WERI-Rb-1 (cell line): Measurements from ENCODE around the gene LMNA.

Experiments used
- DNase-seq: peaks from one replicate; pipeline ENCODE4 v3.0.0-alpha.2; 2020
- H3K27ac ChIP-seq: fragments of 250-450 bp; sonication (Bioruptor Pico); 2 replicates; pipeline ENCODE4 v1.5.1; 2020; ENCODE audit warnings: mild to moderate bottlenecking, moderate library complexity
- H3K27me3 ChIP-seq: fragments of 250-450 bp; sonication (Bioruptor Pico); 2 replicates; pipeline ENCODE4 v1.5.1; 2021; ENCODE audit warnings: mild to moderate bottlenecking, low read depth, moderate library complexity; ENCODE audit not compliant: insufficient read depth, severe bottlenecking
- H3K36me3 ChIP-seq: fragments of 250-450 bp; sonication (Bioruptor Pico); 2 replicates; pipeline ENCODE4 v1.5.1; 2020; ENCODE audit warnings: mild to moderate bottlenecking, moderate library complexity
- H3K4me3 ChIP-seq: 2 replicates; pipeline ENCODE4 v1.5.1; 2011; ENCODE audit warnings: low read depth, mild to moderate bottlenecking, control low read depth, low read length
- H3K9me3 ChIP-seq: fragments of 250-450 bp; sonication (Bioruptor Pico); 2 replicates; pipeline ENCODE4 v1.5.1; 2021; ENCODE audit warnings: mild to moderate bottlenecking, moderate library complexity; ENCODE audit not compliant: severe bottlenecking
- TF ChIP-seq, protein P1 (sequence below): IDR thresholded peaks from 2 replicates; pipeline ENCODE4 v1.5.1; 2011; ENCODE audit warnings: low read depth, mild to moderate bottlenecking, control low read depth, inconsistent platforms, low read length

Gene LMNA

DNA sequence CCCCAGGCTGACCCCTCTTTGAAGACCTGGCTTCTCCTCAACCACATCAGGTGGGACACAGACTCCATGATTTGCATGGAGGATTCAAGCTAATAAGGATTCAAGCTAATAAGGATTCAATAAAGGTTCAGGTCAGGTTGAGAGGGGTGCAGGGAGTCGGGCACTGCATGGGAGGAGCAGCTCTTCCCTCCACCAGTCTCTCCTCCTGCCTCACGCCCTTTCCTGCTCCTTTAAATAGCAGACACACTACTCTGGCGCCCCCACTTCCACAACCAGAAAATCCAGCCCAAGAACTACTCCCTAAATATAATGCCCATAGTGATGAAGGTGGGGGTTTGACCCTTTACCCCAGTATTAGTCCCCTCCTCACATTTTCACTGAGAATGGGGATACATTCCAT is 39.3 kb upstream of the LMNA start:
- peak; percentile 77 for DNase-seq
- Histone ChIP-seq H3K36me3 (peaks cover 67% of the 10 kb centered on the region), H3K27ac (peak overlapping the region; percentile 70), H3K4me3 (no peak overlapping the region), H3K27me3 (no peaks in the 10 kb centered on the region), H3K9me3 (no peaks in the 10 kb centered on the region)
- TF ChIP-seq, protein P1, sequence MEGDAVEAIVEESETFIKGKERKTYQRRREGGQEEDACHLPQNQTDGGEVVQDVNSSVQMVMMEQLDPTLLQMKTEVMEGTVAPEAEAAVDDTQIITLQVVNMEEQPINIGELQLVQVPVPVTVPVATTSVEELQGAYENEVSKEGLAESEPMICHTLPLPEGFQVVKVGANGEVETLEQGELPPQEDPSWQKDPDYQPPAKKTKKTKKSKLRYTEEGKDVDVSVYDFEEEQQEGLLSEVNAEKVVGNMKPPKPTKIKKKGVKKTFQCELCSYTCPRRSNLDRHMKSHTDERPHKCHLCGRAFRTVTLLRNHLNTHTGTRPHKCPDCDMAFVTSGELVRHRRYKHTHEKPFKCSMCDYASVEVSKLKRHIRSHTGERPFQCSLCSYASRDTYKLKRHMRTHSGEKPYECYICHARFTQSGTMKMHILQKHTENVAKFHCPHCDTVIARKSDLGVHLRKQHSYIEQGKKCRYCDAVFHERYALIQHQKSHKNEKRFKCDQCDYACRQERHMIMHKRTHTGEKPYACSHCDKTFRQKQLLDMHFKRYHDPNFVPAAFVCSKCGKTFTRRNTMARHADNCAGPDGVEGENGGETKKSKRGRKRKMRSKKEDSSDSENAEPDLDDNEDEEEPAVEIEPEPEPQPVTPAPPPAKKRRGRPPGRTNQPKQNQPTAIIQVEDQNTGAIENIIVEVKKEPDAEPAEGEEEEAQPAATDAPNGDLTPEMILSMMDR: peak; percentile 24; the same call in 1 of the 2 replicates

DNA sequence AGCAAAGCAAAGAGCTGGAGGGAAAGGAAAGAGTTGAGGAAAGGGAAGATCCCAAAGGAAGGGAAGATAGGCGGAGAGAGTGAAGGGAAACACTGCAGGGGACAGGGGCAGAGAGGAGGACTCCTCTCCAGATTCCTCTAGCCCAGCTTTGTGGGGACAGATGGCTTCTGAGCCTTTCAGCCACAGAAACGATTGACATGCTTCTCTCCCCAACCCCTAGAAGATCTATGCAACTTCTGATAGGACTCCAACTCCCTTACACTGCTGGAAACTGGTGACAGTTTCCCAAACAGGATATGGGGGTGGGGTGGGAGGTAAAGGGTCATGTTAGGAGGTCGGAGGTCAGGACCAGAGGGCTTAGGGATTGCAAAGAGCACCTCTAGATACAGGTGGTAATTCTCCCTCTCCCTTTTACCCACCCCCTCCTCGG is 38.7 kb upstream of the LMNA start:
- Histone ChIP-seq H3K36me3 (peaks cover 67% of the 10 kb centered on the region), H3K9me3 (no peaks in the 10 kb centered on the region), H3K4me3 (no peak overlapping the region), H3K27ac (peak overlapping the region; percentile 70), H3K27me3 (no peaks in the 10 kb centered on the region)
- peak; percentile 54 for DNase-seq
- TF ChIP-seq, protein P1: no peak

DNA sequence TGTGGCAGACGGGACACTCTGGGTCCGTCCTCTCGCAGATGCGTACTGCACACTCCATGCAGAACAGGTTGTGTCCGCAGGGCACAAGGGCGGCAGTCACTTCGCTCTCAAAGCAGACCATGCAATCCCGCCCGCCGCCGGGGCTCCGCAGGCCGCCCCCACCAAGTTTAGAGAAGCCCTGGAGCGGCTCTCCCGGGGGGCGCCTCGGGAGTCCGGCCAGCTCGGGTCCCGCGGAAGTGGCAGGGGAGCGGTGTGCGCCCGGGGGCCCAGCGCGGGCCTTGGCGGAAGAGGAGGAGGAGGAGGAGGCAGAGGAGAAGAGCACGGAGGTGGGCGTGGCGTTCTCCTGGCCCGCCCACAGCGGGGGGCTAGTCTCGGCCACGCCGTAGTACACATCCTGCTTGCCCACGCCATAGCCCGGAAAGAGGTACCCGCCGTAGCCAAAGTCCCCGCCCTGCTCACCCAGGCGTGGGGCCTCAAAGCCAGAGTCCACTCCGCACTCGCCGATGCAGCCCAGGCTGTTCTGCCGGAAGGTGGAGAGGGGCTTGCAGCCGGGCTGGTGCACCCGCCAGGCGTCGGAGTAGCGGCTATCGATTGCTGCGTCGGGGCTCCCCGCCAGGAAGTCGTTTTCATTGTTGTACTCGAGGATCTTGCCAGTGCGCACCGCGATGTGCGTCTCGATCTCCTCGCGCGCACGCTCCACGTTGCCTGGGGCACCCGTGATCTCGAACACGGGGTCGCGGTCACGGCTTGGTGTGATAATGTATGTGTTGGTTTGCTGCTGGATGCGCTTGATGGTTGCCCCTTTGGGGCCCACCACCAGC is 37.7 kb upstream of the LMNA start:
- Histone ChIP-seq H3K27ac (peak overlapping the region; percentile 70), H3K9me3 (no peaks in the 10 kb centered on the region), H3K4me3 (no peak overlapping the region), H3K27me3 (no peaks in the 10 kb centered on the region), H3K36me3 (peaks cover 67% of the 10 kb centered on the region)
- TF ChIP-seq, protein P1: no peak
- no peak for DNase-seq

DNA sequence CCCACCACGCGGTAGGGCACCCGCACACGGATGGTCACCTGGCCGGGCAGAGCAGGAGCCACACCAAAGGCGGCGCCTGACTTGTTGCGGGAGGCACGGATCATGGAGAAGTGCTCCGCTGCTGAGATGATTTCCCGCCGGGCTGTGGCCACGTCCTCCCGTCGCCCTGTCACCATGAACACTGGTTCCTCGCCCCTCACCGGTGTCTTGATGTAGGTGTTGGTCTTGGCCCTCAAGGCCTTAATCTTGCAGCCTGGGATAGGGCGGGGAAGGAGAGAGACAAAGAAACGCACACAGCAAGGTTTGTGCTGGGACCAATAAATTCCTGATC is 37.1 kb upstream of the LMNA start:
- H3K27ac ChIP-seq: peak overlapping the region; percentile 70
- peaks cover 67% of the 10 kb centered on the region for H3K36me3 ChIP-seq
- no peak for DNase-seq
- H3K9me3 ChIP-seq: no peaks in the 10 kb centered on the region
- H3K27me3 ChIP-seq: no peaks in the 10 kb centered on the region
- H3K4me3 ChIP-seq: no peak overlapping the region
- TF ChIP-seq, protein P1: no peak

DNA sequence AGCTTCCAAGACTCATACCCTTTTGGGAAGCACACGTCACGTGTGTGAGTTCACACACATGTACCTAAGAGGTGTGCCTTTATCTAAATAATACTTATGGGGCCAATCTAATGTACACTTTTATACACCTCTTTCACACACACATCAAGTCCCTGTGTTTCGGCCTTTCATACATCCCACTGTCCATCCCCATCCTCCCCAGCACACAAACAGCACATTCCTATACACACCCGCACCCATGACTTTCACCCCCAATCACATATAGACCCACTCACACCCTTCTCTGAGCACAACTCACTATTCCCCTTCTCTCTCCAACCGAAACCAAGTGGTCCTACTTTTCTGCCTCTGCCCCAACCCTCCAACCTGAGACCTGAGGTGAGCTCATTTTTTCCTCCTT is 35.8 kb upstream of the LMNA start:
- Histone ChIP-seq H3K9me3 (no peaks in the 10 kb centered on the region), H3K4me3 (no peak overlapping the region), H3K27me3 (no peaks in the 10 kb centered on the region), H3K36me3 (peaks cover 58% of the 10 kb centered on the region), H3K27ac (no peak overlapping the region; the same call in 1 of the 2 replicates)
- DNase-seq: no peak
- TF ChIP-seq, protein P1: no peak

DNA sequence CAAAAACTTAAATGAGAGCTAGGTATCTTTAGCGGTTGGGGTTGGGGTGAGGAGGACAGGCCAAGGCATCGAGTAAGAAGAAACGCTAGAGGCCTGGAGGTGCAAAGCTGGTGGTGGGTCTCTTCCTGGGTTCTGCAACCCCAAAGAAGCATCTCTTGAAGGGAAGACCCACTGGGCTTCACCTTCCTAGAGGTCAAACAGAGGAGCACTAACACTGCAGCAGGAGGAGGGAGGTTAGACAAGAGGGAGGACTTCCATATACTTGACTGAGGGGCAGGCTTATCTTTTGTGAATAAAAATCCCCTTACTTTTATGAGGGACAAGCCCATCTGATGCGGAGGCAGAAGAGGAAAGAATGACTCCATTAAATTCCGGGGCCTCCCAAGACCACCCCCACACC is 34.7 kb upstream of the LMNA start:
- Histone ChIP-seq H3K27me3 (no peaks in the 10 kb centered on the region), H3K9me3 (no peaks in the 10 kb centered on the region), H3K36me3 (peaks cover 54% of the 10 kb centered on the region), H3K27ac (no peak overlapping the region), H3K4me3 (no peak overlapping the region)
- TF ChIP-seq, protein P1: no peak
- no peak for DNase-seq
